Trophoblast cell (in vitro differentiated cells and primary cell): ENCODE data around the gene PPID.

ENCODE experiments used
- DNase-seq, 2 donors: peaks; one replicate each; pipeline ENCODE4 v3.0.0-alpha.2; 2016
- H2AFZ ChIP-seq: 2 replicates; pipeline ENCODE4 v1.6.1; 2013; ENCODE audit warnings: low read length, moderate library complexity, mild to moderate bottlenecking; ENCODE audit not compliant: insufficient read depth, poor library complexity
- H2AK5ac ChIP-seq: 2 replicates; pipeline ENCODE4 v1.6.1; 2013; ENCODE audit warnings: mild to moderate bottlenecking, low read length
- H2BK120ac ChIP-seq: 2 replicates; pipeline ENCODE4 v1.6.1; 2013; ENCODE audit warnings: low read length, mild to moderate bottlenecking, moderate library complexity; ENCODE audit not compliant: insufficient read depth, poor library complexity
- H2BK12ac ChIP-seq: 2 replicates; pipeline ENCODE4 v1.6.1; 2013; ENCODE audit warnings: mild to moderate bottlenecking, low read length, moderate library complexity
- H2BK5ac ChIP-seq: 2 replicates; pipeline ENCODE4 v1.6.1; 2013; ENCODE audit warnings: low read length, low read depth, moderate library complexity, mild to moderate bottlenecking; ENCODE audit not compliant: poor library complexity
- H3K14ac ChIP-seq: 2 replicates; pipeline ENCODE4 v1.6.1; 2013; ENCODE audit warnings: mild to moderate bottlenecking, low read length
- H3K18ac ChIP-seq: 2 replicates; pipeline ENCODE4 v1.6.1; 2013; ENCODE audit warnings: mild to moderate bottlenecking, low read length
- H3K23ac ChIP-seq: 2 replicates; pipeline ENCODE4 v1.6.1; 2013; ENCODE audit warnings: low read length
- H3K27ac ChIP-seq: 2 replicates; pipeline ENCODE4 v1.5.1; 2013; ENCODE audit warnings: low read depth, mild to moderate bottlenecking, inconsistent platforms, low read length, moderate library complexity
- H3K27me3 ChIP-seq: 2 replicates; pipeline ENCODE4 v1.6.1; 2013; ENCODE audit warnings: inconsistent platforms, mild to moderate bottlenecking, low read length, moderate library complexity; ENCODE audit not compliant: insufficient read depth
- H3K36me3 ChIP-seq, 2 experiments: 1 replicate in 1 of 2; 2 replicates in 1 of 2; pipeline ENCODE4 v1.6.1; 2013; ENCODE audit warnings: low read length in 2 of 2, mild to moderate bottlenecking in 2 of 2, moderate library complexity in 1 of 2; ENCODE audit not compliant: insufficient read depth in 2 of 2, control insufficient read depth in 1 of 2
- H3K4ac ChIP-seq: 2 replicates; pipeline ENCODE4 v1.6.1; 2013; ENCODE audit warnings: low read depth, mild to moderate bottlenecking, low read length, moderate library complexity
- H3K4me1 ChIP-seq, 2 experiments: 1 replicate in 1 of 2; 2 replicates in 1 of 2; pipeline ENCODE4 v1.6.1; 2013; ENCODE audit warnings: low read length in 2 of 2, mild to moderate bottlenecking in 2 of 2, moderate library complexity in 1 of 2; ENCODE audit not compliant: insufficient read depth in 2 of 2, control insufficient read depth in 1 of 2
- H3K4me2 ChIP-seq: 2 replicates; pipeline ENCODE4 v1.6.1; 2013; ENCODE audit warnings: inconsistent platforms, mild to moderate bottlenecking, low read length, moderate library complexity
- H3K4me3 ChIP-seq: 2 replicates; pipeline ENCODE4 v1.5.1; 2013; ENCODE audit warnings: mild to moderate bottlenecking, low read depth, low read length, inconsistent platforms
- H3K79me1 ChIP-seq: one replicate; pipeline ENCODE4 v1.6.1; 2013; ENCODE audit warnings: low read length
- H3K79me2 ChIP-seq: 2 replicates; pipeline ENCODE4 v1.6.1; 2013; ENCODE audit warnings: low read length, mild to moderate bottlenecking; ENCODE audit not compliant: control insufficient read depth, insufficient read depth, poor library complexity
- H3K9ac ChIP-seq: 2 replicates; pipeline ENCODE4 v1.6.1; 2013; ENCODE audit warnings: mild to moderate bottlenecking, low read length
- H3K9me3 ChIP-seq: 2 replicates; pipeline ENCODE4 v1.6.1; 2013; ENCODE audit warnings: low read depth, mild to moderate bottlenecking, control low read depth, inconsistent platforms, low read length; ENCODE audit not compliant: insufficient read depth
- H4K12ac ChIP-seq: 2 replicates; pipeline ENCODE4 v1.6.1; 2013; ENCODE audit warnings: low read depth, mild to moderate bottlenecking, low read length, moderate library complexity
- H4K8ac ChIP-seq: 2 replicates; pipeline ENCODE4 v1.6.1; 2013; ENCODE audit warnings: low read depth, mild to moderate bottlenecking, low read length, moderate library complexity
- H4K91ac ChIP-seq: one replicate; pipeline ENCODE4 v1.6.1; 2013; ENCODE audit warnings: low read depth, mild to moderate bottlenecking, low read length, moderate library complexity
- WGBS: extraction: QIAGEN DNeasy Blood & Tissue Kit; methylation state at CpG from one replicate; pipeline ENCODE4 v1.1.7; 2013; ENCODE audit warnings: missing lambda C conversion rate; ENCODE audit not compliant: insufficient read length, insufficient coverage; ENCODE audit errors: extremely low coverage; 5-methylcytosine and 5-hydroxymethylcytosine counted together

Gene PPID

DNA sequence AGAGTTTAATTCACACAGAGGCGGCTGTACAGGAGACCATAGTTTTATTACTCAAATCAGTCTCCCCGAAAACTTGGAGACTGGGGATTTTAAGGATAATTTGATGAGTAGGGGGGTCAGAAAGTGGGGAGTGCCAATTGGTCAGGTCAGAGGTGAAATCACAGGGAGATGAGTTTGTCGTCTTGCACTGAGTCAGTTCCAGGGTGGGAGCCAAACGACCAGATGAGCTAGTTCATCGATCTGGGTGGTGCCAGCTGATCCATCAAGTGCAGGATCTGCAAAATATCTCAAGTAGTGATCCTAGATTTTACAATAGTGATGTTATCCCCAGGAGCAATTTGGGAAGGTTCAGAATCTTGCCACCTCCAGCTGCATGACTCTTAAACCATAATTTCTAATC, 47.1 kb downstream of the PPID start:
- Histone ChIP-seq H3K4ac (no peak overlapping the region), H2BK5ac (no peak overlapping the region), H3K4me3 (no peak overlapping the region), H2BK120ac (no peak overlapping the region), H2AK5ac (no peak overlapping the region), H3K79me2 (peaks cover 4% of the 10 kb centered on the region), H3K4me2 (no peak overlapping the region), H3K18ac (no peak overlapping the region), H3K14ac (no peak overlapping the region), H4K12ac (no peak overlapping the region), H3K79me1 (peaks cover 6% of the 10 kb centered on the region), H2BK12ac (no peak overlapping the region), H2AFZ (no peak overlapping the region), H3K27me3 (no peaks in the 10 kb centered on the region), H3K9me3 (no peaks in the 10 kb centered on the region), H3K23ac (no peak overlapping the region), H3K4me1 (no peaks in the 10 kb centered on the region), H4K8ac (no peak overlapping the region), H4K91ac (no peak overlapping the region), H3K27ac (no peak overlapping the region), H3K9ac (no peak overlapping the region), H3K36me3 (no peaks in the 10 kb centered on the region)
- WGBS, result no CpG with 5 or more reads among the region's 5 CpGs
- DNase-seq, result no peak

DNA sequence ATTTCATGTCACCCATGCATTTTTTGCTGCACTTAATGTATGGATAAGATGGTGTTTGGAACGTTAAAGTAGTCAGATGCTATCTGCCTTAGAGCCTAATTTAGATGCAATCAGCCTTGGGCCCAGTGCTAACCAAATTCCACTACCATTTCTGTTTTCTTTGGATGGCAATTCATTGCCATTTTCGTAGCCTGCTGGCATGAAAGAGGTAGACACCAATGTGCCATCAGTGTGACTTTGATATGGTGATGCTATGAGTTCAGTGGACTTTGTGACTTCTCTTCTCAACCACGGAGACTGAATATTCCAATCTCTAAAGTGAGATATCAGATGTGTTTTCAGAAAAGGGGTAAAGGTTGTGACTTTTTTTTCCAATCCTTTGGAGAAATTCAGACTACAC, 49.6 kb downstream of the PPID start:
- Histone ChIP-seq H3K4me1 (peaks cover 0 to 3% of the 10 kb centered on the region in 2 experiments), H4K91ac (no peak overlapping the region), H2AFZ (no peak overlapping the region), H3K4me3 (no peak overlapping the region), H4K12ac (no peak overlapping the region), H3K79me1 (peaks cover 6% of the 10 kb centered on the region), H3K9me3 (no peaks in the 10 kb centered on the region), H3K36me3 (no peaks in the 10 kb centered on the region), H3K27me3 (no peaks in the 10 kb centered on the region), H2BK5ac (no peak overlapping the region), H2BK12ac (no peak overlapping the region), H3K4ac (no peak overlapping the region), H3K9ac (no peak overlapping the region), H3K18ac (no peak overlapping the region), H3K27ac (no peak overlapping the region), H2AK5ac (no peak overlapping the region), H3K14ac (no peak overlapping the region), H3K79me2 (peaks cover 4% of the 10 kb centered on the region), H3K4me2 (no peak overlapping the region), H4K8ac (no peak overlapping the region), H2BK120ac (no peak overlapping the region), H3K23ac (no peak overlapping the region)
- WGBS, result no CpG with 5 or more reads among the region's 3 CpGs
- no peak for DNase-seq

DNA sequence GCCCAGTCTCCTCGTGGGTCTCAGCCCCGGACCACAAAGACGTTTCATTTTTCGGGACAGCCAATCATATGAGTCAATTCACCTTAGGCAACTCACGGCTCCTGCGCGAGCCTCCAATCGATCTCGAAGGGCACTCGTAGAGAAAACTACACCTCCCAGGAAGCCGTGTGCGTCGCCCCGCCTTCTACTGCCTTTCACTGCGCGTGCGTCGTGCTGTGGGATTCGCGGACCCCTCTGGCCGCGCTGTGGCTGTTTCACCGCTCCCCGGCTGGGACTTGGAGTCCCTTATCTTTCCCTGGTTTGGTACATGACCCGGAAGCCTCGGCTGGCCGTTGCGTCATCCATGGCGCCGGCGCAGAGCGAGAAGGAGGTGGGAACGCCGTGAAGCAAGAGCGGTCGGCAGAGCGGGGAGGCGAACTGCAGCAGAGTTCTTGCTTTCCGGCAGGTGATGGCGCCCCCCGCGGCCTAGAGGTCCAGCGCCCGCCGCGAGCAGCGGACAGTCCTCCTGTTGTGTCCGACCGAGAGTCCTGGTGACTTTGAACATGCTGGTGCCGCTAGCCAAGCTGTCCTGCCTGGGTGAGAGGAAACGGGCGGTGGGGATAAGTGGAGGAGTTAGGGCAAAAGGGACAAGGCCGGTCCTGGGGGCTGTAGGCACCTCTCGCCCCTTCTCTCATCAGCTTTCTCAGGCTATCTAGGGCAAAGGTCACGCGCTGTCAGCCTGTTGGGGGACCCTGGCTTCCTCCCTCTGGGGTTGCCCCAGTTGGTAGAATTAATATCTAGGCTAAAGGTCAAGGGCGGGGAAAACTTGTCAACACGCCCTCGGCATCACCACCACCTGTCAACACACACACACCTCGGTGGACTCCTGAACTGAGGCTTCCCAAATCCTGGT, 51.0 kb downstream of the PPID start, which contains the start of gene ETFDH:
ETFDH (plus strand) TSS at position 382 of the 892 bp plus-strand sequence; CDS start at position 543, 161 bp downstream.
- Histone ChIP-seq H3K14ac (peak within 1 kb of the TSS; percentile 64), H3K79me1 (peaks cover 6% of the 10 kb centered on the region), H3K4me2 (peak within 1 kb of the TSS; percentile 77), H3K18ac (peak within 1 kb of the TSS; percentile 40), H3K9me3 (no peaks in the 10 kb centered on the region), H3K36me3 (no peaks in the 10 kb centered on the region), H2BK12ac (no peak within 1 kb of the TSS), H2AFZ (peak within 1 kb of the TSS; percentile 86), H3K27me3 (no peaks in the 10 kb centered on the region), H3K27ac (peak within 1 kb of the TSS; percentile 61), H2AK5ac (no peak within 1 kb of the TSS), H3K4ac (peak within 1 kb of the TSS; percentile 18), H3K4me3 (peak within 1 kb of the TSS; percentile 96), H3K79me2 (peaks cover 4% of the 10 kb centered on the region), H2BK5ac (peak within 1 kb of the TSS; percentile 42), H4K12ac (peak within 1 kb of the TSS; percentile 49), H3K23ac (no peak within 1 kb of the TSS), H3K9ac (peak within 1 kb of the TSS; percentile 75), H4K91ac (peak within 1 kb of the TSS; percentile 46), H2BK120ac (peak within 1 kb of the TSS; percentile 14), H4K8ac (peak within 1 kb of the TSS; percentile 68), H3K4me1 (peaks cover 0 to 3% of the 10 kb centered on the region in 2 experiments)
- DNase-seq, result peak; percentile 99 to 100
- no CpG with 5 or more reads among the region's 60 CpGs for WGBS

DNA sequence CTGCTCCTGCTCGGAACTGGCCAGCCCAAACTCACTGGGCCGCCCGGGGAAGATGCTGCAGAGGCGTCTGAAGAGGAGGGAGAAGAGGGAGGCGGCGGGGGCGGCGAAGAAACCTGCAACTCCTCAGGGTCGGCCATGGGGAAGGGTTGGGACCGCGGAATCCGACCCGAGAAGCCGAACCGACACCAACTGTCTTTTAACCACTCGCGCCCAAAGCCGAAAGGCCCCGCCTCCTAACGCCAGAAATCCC, 51.6 kb downstream of the PPID start, which contains the start of gene C4orf46:
C4orf46 (minus strand) TSS at position 223 of the 250 bp plus-strand sequence; CDS start at position 137, 86 bp downstream.
- Histone ChIP-seq H3K79me2 (peaks cover 4% of the 10 kb centered on the region), H3K4ac (peak within 1 kb of the TSS; percentile 64), H3K79me1 (peaks cover 6% of the 10 kb centered on the region), H3K23ac (no peak within 1 kb of the TSS), H2BK12ac (no peak within 1 kb of the TSS), H3K9me3 (no peaks in the 10 kb centered on the region), H3K14ac (peak within 1 kb of the TSS; percentile 64), H4K8ac (peak within 1 kb of the TSS; percentile 68), H3K4me3 (peak within 1 kb of the TSS; percentile 96), H2AFZ (peak within 1 kb of the TSS; percentile 86), H4K91ac (peak within 1 kb of the TSS; percentile 46), H3K4me2 (peak within 1 kb of the TSS; percentile 77), H3K27ac (peak within 1 kb of the TSS; percentile 61), H3K18ac (peak within 1 kb of the TSS; percentile 40), H4K12ac (peak within 1 kb of the TSS; percentile 49), H2BK5ac (peak within 1 kb of the TSS; percentile 42), H3K27me3 (no peaks in the 10 kb centered on the region), H2BK120ac (peak within 1 kb of the TSS; percentile 14), H2AK5ac (no peak within 1 kb of the TSS), H3K9ac (peak within 1 kb of the TSS; percentile 75), H3K4me1 (peaks cover 0 to 3% of the 10 kb centered on the region in 2 experiments), H3K36me3 (no peaks in the 10 kb centered on the region)
- DNase-seq, result no peak
- no CpG with 5 or more reads among the region's 20 CpGs for WGBS
